Aorta (tissue), 5 donors: ENCODE data around the gene MFRP. TPM values are rescaled to one million over a fixed set of nuclear protein-coding genes. Genes with fewer than 3 reads are reported as not detected.
A peak's percentile ranks its signal among the peaks of the same experiment; 100 is the strongest.

Source experiments
- ATAC-seq: fragments of 200-7000 bp; cut with Tn5 transposase; one replicate; pipeline ENCODE4 v1.9.1; 2022; ENCODE audit warnings: moderate library complexity; ENCODE audit not compliant: low FRiP score
- DNase-seq, 2 donors: peaks; one replicate each; pipeline ENCODE4 v3.0.0-alpha.2; 2020
- H3K27ac ChIP-seq, 2 donors: one replicate each; pipeline ENCODE4 v1.5.1; 2013; ENCODE audit warnings: low read length in 2 of 2, mild to moderate bottlenecking in 2 of 2, moderate library complexity in 2 of 2, control low read depth in 1 of 2, inconsistent platforms in 1 of 2, low read depth in 1 of 2
- H3K27me3 ChIP-seq, 2 donors: one replicate each; pipeline ENCODE4 v1.6.1; 2013; ENCODE audit warnings: control low read depth in 1 of 2, low read length in 1 of 2, mild to moderate bottlenecking in 1 of 2, moderate library complexity in 1 of 2; ENCODE audit not compliant: insufficient read depth in 2 of 2, control insufficient read depth in 1 of 2
- H3K36me3 ChIP-seq, 2 donors: one replicate each; pipeline ENCODE4 v1.6.1; 2013; ENCODE audit warnings: control low read depth in 1 of 2, low read length in 1 of 2, mild to moderate bottlenecking in 1 of 2; ENCODE audit not compliant: insufficient read depth in 2 of 2, control insufficient read depth in 1 of 2
- H3K4me1 ChIP-seq, 2 donors: one replicate each; pipeline ENCODE4 v1.6.1; 2013; ENCODE audit warnings: low read length in 2 of 2, control low read depth in 1 of 2, mild to moderate bottlenecking in 1 of 2, moderate library complexity in 1 of 2; ENCODE audit not compliant: insufficient read depth in 2 of 2, control insufficient read depth in 1 of 2
- H3K4me3 ChIP-seq, 2 donors: one replicate each; pipeline ENCODE4 v1.5.1; 2013; ENCODE audit warnings: low read length in 2 of 2, control low read depth in 1 of 2, mild to moderate bottlenecking in 1 of 2
- H3K9me3 ChIP-seq: one replicate; pipeline ENCODE4 v1.6.1; 2013; ENCODE audit warnings: mild to moderate bottlenecking, low read length; ENCODE audit not compliant: control insufficient read depth
- WGBS, 2 donors: extraction: QIAGEN DNeasy Blood & Tissue Kit; methylation state at CpG; one replicate each; pipeline ENCODE4 v1.1.7; 2013; 5-methylcytosine and 5-hydroxymethylcytosine counted together
- intact Hi-C, 2 donors: fragments of 100-400 bp; cut with DNase I; formaldehyde crosslinking; loops; one replicate each; pipeline versions ENCODE4 v1.14.2 to v1.15.0; 2022
- polyA plus RNA-seq, 2 donors: library from polyadenylated mRNA; stranded (reverse); fragments of 200-250 nt; gene quantifications; one replicate each; pipeline ENCODE4 v1.2.3, GENCODE V29; 2013
- total RNA-seq, 2 donors: library from RNA; stranded (reverse); fragmentation: NEBNext Ultra II Directional; extraction: Animal tissue kit (Norgen Biotek cat#: 25700); gene quantifications; one replicate each; pipeline ENCODE4 v1.2.1, GENCODE V29; 2021
- donor health status: healthy with polysubstance abuse.
- donor health status: Bipolar disorder and iron deficiency.
- donor health status: DM: no; HTN: no; CAD: no.
- donor health status: DM: no; HTN: no; CAD: no.
- donor health status: DM: yes; HTN: yes; CAD: no.

The MFRP gene
- total and polyA plus RNA-seq, 4 donors, result not detected

DNA sequence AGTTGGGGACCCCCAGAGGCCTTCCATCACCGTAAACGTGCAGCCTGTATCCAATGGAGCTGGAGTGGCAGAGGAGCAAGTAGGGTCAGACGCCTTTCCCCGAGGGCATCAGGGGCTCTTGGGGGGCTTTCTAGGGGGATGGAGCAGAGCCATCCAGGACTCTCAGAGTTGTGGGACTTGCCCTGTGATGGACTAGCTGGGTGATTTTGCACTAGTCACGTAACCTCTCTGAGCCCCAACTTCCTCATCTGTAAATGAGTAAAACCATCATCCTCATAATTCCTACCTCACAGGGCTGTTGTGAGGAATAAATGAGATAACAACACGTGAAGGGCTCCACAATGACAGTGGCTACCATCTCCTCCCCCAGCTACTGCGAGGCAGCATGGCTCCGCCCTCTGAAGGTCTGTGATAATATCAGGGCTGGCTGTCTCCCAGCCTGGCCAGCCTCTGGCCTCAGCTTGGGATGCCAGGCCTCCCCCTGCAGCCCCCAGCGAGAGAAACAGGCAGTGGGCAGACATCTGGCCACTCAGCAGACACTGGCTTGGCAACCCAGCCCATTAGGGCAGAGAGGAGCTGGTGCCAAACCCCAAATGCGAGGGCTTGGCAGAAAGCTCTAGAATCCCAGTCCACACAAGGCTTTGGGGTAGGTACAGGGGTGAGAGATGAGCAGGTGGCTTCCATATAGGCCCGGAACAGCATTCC lies 28.3 kb upstream of the MFRP start:
- H3K4me3 ChIP-seq, result no peak overlapping the region
- H3K4me1 ChIP-seq, result peaks cover 0 to 2% of the 10 kb centered on the region in 2 donors
- peak in 1 of 2 donors; percentile 74 for DNase-seq
- no peak overlapping the region for H3K27ac ChIP-seq
- no peaks in the 10 kb centered on the region for H3K9me3 ChIP-seq
- peak; percentile 1 for ATAC-seq
- 38 to 42% methylated on average over 11 of the region's 11 CpGs for WGBS, 2 donors
- H3K27me3 ChIP-seq, result no peaks in the 10 kb centered on the region
- H3K36me3 ChIP-seq, result no peaks in the 10 kb centered on the region
- intact Hi-C loops, result loop anchor here in 1 of 2 donors (1.0 kb wide), 1 partner anchor 18 kb away; no protein-coding TSS in a partner anchor

DNA sequence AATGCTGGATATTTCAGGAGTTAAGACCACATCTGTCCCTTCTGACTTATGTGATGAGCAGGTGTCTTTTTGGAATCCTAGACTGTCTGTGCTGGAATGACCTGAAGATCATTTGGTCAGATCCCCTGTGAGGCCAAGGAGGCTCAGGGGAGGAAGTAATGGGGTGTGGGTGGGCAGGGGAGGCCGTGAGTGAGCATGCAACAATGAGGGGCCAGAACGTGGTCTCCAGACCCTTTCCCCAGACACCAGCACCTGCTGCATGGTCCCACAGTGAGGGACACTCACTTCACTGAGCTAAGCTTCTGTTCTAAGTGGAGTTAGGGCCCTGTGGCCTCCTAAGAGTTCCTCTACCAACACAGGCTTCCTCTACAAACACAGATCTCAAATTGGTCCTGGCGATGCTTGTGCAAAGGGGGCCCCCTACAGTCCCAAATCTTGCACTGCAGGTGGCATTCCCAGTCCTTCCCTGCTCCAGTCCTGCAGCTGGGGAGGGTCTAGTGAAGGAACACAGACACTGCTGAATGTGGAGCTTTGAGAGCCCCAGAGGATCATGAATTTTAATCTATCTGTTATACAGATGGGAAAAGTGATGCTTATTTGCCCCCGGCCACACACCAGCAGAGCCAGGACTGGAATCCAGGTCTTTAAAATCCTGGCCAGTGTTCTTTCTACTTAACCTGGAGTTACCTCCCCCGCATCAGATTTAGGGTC lies 27.6 kb upstream of the MFRP start:
- Histone ChIP-seq H3K9me3 (no peaks in the 10 kb centered on the region), H3K4me1 (peaks cover 0 to 2% of the 10 kb centered on the region in 2 donors), H3K27me3 (no peaks in the 10 kb centered on the region), H3K4me3 (no peak overlapping the region), H3K27ac (no peak overlapping the region), H3K36me3 (no peaks in the 10 kb centered on the region)
- ATAC-seq (peak; percentile 73), DNase-seq (peak; percentile 82 to 91)
- intact Hi-C loops, result loop anchor here (1.0 to 2.0 kb wide), 2 partner anchors 15 to 18 kb away; no protein-coding TSS in a partner anchor
- 61 to 63% methylated on average over 5 of the region's 5 CpGs for WGBS, 2 donors

DNA sequence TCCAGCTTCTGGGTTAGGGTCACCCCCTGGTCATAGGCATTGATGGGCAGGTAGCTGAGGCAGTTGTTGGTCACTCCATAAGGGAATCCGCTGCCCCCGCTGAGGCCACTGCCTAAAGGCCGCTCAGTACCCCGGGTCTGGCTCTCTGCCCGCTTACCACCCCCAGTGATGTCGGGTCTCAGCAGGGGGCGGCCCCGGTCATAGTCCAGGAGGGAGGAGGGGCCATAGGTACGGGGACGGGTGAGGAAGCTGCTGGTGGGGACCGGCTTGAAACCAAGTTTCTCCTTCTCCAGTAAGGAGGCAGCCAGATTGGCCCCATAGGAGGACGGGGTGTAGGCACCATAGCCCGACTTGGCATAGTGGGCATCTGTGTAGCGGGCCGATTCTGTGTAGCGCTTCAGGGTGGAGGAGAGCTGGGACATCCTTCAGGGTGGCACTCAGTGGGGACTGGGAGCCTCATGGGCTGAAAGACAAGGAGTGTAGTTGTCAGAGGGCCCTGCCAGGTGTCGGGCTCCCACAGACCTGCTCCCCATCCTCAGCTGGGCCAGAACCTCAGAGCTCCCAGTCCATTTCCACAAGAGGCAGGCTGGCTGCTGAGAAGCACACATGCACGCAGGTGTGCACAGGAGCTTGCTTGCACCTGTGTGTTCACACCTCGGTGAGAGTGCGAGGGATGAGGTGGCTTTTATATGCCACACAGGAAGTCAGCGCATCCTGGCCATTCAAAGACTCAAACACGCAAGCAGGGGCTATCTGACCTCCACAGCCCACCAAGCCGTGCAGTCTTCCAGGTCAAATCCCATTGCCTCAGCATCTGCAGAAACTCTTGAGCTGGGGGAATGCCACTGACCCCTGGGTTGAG lies 26.8 kb upstream of the MFRP start:
- peaks cover 0 to 2% of the 10 kb centered on the region in 2 donors for H3K4me1 ChIP-seq
- no peaks in the 10 kb centered on the region for H3K36me3 ChIP-seq
- WGBS, 2 donors, result 84 to 89% methylated on average over 23 of the region's 23 CpGs
- H3K27me3 ChIP-seq, result no peaks in the 10 kb centered on the region
- DNase-seq (peak in 1 of 2 donors; percentile 69), ATAC-seq (no peak)
- intact Hi-C loops, result loop anchor here in 1 of 2 donors (2.0 kb wide), 1 partner anchor 14 kb away; no protein-coding TSS in a partner anchor
- H3K27ac ChIP-seq, result no peak overlapping the region
- H3K4me3 ChIP-seq, result no peak overlapping the region
- H3K9me3 ChIP-seq, result no peaks in the 10 kb centered on the region

GRCh38 chr11:119372260-119373058 lies 26.0 kb upstream of the MFRP start:
- peak in 1 of 2 donors; percentile 59 for DNase-seq
- Histone ChIP-seq H3K9me3 (no peaks in the 10 kb centered on the region), H3K27ac (no peak overlapping the region), H3K36me3 (no peaks in the 10 kb centered on the region), H3K27me3 (no peaks in the 10 kb centered on the region), H3K4me1 (peaks cover 0 to 2% of the 10 kb centered on the region in 2 donors), H3K4me3 (no peak overlapping the region)
- intact Hi-C loops, result loop anchor here in 1 of 2 donors (2.0 kb wide), 1 partner anchor 14 kb away; no protein-coding TSS in a partner anchor
- 92 to 93% methylated on average over 26 of the region's 26 CpGs for WGBS, 2 donors
- no peak for ATAC-seq

- peak in 1 of 2 donors; percentile 75 for DNase-seq
- no peaks in the 10 kb centered on the region for H3K36me3 ChIP-seq
- no peak overlapping the region for H3K27ac ChIP-seq
- no peaks in the 10 kb centered on the region for H3K9me3 ChIP-seq
- H3K4me1 ChIP-seq, result peaks cover 0 to 2% of the 10 kb centered on the region in 2 donors
- H3K27me3 ChIP-seq, result no peaks in the 10 kb centered on the region
- 38 to 44% methylated on average over 8 of the region's 8 CpGs for WGBS, 2 donors
- no peak for ATAC-seq
- H3K4me3 ChIP-seq, result no peak overlapping the region
- intact Hi-C loops, result loop anchor here in 1 of 2 donors (2.0 kb wide), 1 partner anchor 13 kb away; no protein-coding TSS in a partner anchor
Measured at GRCh38 chr11:119371778-119372182, 25.3 kb upstream of the MFRP start.

DNA sequence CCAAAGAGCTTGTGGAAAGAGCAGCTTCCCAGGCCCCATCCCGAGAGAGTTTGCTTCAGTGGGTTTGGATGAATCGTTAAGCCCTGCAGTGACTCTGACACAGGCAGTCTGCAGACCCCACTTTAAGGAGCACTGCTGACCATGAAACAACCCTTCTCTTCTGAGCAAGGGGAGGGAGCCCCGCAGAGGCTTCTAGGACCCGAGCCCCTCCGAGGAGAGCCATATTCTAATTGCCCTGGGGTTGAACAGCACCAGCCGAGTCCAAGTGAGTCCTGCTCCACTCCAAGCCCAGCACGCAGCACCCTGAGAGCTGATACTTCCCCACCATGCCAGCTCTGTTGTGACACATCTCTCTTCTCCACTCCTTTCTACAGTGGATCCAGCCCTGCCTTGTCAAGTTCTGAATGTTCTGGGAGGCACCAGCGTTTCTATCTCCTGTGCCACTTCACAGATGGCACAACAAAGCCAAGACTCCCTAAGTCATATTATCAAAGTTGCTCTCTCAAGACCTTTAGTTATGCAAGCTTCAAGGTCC lies 24.6 kb upstream of the MFRP start:
- no peak for ATAC-seq
- Histone ChIP-seq H3K27ac (no peak overlapping the region), H3K4me3 (no peak overlapping the region), H3K4me1 (peaks cover 0 to 2% of the 10 kb centered on the region in 2 donors), H3K9me3 (no peaks in the 10 kb centered on the region), H3K36me3 (no peaks in the 10 kb centered on the region), H3K27me3 (no peaks in the 10 kb centered on the region)
- intact Hi-C loops, result no loop called here
- DNase-seq, result peak in 1 of 2 donors; percentile 70
- WGBS, 2 donors, result 76 to 77% methylated on average over 8 of the region's 8 CpGs

- Histone ChIP-seq H3K9me3 (no peaks in the 10 kb centered on the region), H3K27me3 (no peaks in the 10 kb centered on the region), H3K27ac (no peak overlapping the region), H3K4me1 (peaks cover 0 to 2% of the 10 kb centered on the region in 2 donors), H3K4me3 (no peak overlapping the region), H3K36me3 (no peaks in the 10 kb centered on the region)
- WGBS, 2 donors, result 21 to 38% methylated on average over 8 of the region's 8 CpGs
- DNase-seq, result peak in 1 of 2 donors; percentile 76
- intact Hi-C loops, result no loop called here
- ATAC-seq, result no peak
Measured at GRCh38 chr11:119370486-119371046, 24.1 kb upstream of the MFRP start.
